Measurements from ENCODE around the gene ERC1.
"Not testable (repeated sequence)": the region's sequence is repeated elsewhere in the genome, so short reads cannot be mapped to it uniquely, and the experiment has no call there.

ERC1 gene

GRCh38 chr12:1197264-1198018, 206.4 kb downstream of the ERC1 start:
- no peak for DNase-seq

DNA sequence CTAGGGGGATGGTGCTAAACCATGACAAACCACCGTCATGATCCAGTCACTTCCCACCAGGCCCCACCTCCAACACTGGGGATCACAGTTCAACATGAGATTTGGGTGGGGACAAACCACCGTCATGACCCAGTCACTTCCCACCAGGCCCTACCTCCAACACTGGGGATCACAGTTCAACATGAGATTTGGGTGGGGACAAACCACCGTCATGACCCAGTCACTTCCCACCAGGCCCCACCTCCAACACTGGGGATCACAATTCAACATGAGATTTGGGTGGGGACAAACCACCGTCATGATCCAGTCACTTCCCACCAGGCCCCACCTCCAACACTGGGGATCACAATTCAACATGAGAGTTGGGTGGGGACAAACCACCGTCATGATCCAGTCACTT, 207.8 kb downstream of the ERC1 start:
- not testable (repeated sequence) for DNase-seq

GRCh38 chr12:1199700-1200099, 208.7 kb downstream of the ERC1 start:
- no peak for DNase-seq

DNA sequence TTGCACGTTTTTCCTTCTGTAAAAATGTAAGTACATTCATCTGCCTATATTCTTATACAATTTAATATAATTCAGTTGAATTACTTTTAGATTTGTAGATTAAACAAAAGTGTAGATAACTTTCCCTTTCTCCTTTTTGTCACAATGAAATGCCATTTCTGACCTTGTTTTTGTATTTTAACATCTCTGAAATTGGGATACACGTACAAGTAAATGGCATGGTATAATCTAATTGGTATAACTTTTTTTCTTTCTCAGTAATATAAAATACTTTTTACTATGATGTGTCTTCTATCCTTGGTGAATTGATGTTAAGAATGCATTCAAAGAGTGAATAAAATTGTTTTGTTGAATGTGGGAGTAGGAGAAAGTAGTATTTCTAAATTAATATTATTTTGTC, 210.0 kb downstream of the ERC1 start:
- no peak for DNase-seq

- no peak for DNase-seq
Measured at GRCh38 chr12:1201886-1202285, 210.9 kb downstream of the ERC1 start.

DNA sequence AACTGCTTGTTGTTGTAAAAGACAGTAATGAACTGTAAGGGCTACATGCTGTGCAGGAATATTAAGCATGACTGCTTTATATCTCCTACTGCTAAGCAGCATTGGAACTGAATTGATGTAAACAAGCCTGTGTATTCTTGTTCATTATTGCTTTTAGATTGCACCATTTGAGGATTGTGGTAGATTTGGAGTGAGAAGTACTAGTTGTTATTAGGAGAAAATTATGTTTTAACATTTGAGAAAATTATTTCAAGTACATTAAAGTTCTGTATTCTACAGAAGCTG, 212.7 kb downstream of the ERC1 start:
- no peak for DNase-seq

DNA sequence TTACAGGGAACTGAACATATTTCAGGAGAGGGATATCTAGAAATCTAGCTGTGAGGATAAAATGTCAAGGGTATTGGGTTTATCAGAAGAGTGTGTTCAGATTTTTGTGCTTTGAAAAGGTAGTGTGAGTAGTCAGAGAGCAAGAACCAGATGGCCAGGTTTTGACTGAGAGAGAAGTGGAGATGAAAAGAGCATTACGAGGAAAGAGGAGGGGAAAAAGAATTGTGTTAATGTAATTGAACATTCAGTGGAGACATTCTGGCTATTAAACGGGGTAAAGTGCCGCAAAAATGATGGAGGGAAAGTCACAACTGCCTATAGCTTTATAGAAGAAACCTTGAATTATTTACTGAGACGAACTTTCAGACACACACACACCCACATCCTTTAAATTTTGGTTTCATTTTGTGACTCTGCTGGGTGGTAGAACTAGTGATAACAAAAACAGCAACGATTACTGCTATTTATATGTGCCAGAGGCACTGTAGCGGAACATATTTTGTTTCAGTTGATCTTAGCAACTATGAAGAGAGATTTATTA, 213.6 kb downstream of the ERC1 start:
- no peak for DNase-seq

DNA sequence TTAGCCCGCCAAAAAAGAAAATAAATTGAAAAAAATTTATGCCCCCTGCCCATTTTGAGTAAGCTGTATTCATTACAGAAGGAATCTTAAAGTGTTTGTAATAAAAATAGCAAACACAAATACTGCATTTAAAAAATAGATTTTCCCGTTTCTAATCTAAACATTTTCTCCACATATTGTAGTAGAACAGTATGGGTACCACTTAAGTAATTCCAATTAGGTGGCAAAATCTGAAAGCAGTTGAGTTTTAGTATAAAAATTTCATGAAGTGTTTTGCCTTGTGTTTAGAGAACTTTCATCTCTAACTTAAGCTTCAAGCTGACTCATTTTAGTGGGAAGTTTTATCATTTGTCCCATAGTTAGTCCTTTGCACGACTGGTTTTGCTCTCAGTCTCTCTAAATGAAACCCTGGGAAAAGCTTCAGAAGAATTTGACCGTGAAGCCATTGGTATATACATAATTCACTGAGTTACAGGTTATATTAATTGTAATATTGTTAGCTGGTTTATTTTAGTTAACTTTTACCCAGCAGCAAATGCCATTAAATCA, 214.6 kb downstream of the ERC1 start:
- no peak for DNase-seq

- no peak for DNase-seq
Measured at GRCh38 chr12:1206118-1206734, 215.2 kb downstream of the ERC1 start.

DNA sequence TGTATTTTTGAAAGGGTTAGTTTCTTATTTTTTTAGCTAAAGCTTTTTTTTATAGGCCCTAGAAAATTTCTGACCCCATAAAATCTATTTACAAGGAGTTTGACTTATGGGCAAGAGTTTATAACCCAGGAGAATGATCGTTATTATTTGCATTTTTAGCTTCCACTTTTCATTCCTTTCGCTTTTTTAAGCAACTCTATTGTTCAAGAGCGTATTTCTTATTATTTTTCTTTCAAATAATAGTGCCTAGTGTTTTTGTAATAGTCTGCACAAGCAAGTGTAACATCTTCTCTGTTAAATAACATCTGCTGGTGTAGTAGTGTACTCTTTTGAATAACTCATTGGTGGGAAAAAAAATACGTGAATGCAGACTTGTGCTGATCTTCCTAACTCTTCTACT, 216.3 kb downstream of the ERC1 start:
- DNase-seq = no peak

GRCh38 chr12:1208719-1209118, 217.7 kb downstream of the ERC1 start:
- not testable (repeated sequence) for DNase-seq

GRCh38 chr12:1212526-1212925, 221.5 kb downstream of the ERC1 start:
- DNase-seq = no peak

DNA sequence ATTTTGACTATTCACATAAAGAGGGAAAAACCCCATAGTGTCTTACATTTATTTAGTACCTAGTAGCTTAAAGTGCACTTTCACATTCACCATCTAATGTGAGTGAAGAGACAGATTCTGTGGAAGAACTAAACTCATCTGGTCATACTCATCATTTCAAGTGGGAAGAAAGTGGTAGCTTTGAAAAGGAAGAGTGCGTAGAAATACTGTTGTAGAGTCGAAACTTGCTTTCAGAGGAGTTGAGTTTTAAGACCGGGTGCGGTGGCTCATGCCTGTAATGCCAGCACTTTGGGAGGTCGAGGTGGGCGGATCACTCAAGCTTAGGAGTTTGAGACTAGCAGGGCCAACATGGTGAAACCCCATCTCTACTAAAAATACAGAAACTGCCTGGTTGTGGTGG, 222.2 kb downstream of the ERC1 start:
- no peak for DNase-seq

DNA sequence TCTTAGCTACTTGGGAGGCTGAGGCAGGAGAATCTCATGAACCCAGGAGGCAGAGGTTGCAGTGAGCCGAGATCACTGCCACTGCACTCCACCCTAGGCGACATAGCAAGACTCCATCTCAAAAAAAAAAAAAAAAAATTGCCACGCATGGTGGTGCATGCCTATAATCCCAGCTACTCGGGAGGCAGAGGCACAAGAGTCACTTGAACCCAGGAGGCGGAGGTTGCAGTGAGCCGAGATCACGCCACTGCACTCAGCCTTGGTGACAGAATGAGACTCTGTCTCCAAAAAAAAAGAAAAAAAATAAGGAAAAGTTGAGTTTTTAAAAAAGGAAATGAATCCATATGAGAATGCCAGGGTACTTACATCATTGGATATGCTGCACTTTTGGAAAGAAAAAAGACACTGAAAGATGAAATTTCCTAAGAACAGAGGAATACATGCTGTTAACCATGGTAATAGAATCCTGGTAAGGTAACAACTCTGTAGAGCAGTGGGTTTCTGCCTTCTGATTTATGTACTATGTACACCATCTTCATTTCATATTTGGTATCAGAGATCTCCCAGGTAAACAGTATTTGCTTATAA, 222.7 kb downstream of the ERC1 start:
- no peak for DNase-seq

GRCh38 chr12:1216560-1216959, 225.5 kb downstream of the ERC1 start:
- no peak for DNase-seq

GRCh38 chr12:1217191-1217949, 226.3 kb downstream of the ERC1 start:
- peak in 1 of 2 experiments; percentile 42 for DNase-seq

DNA sequence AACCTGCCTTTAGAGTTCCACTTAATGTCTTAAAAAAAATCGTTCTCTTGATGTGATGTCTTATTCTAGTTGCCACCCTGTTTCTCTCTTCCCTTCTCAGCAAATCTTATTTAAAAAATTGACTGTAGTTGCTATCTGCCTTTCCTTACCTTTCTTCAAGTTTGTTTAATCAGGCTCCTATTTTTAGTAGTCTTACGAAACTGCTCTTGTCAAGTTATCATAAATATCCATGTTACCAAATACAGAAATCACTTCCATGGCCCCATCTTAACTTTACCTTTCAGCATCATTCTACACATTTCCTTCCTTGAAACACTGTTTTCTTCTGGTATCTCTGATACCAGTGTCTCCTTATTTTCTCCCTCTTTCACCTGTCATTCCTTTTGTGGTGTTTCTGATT, 227.3 kb downstream of the ERC1 start:
- no peak for DNase-seq

GRCh38 chr12:1220127-1221092, 229.4 kb downstream of the ERC1 start:
- peak in 1 of 2 experiments; percentile 12 for DNase-seq

DNA sequence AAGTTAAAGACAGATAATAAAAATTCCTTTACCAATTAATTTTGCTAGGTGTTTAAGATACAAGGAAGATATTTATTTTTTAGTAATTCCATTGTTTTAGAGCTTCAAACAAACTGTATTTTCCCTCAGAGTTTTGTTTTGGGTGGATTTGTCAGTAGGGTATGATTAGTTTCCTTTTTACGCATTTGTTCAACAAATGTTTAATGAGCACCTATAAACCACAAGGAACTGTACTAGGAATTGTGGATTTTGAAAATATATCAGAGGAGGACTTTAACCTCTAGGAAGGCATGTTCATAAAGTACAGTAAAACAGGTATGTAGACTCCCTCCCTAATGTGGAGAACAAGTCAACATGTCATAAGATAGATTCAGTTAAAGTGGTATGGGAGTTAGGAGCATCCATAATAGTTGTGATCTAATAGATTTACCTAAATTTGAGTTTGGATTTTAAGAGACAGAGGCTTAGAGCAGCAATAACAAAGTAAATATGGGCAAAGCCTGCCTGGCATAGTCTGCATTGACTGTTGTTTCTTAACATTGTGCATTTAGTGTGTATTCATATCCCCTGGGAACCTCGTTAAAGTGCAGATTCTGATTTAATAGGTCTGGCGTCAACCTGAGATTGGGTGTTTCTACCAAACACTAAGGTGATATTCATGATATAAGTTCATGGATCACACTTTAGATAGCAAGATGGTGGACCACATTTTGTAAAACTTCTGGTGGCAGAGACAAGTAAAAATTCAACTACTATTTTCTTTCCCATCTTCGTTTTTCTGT, 232.0 kb downstream of the ERC1 start:
- no peak for DNase-seq

DNA sequence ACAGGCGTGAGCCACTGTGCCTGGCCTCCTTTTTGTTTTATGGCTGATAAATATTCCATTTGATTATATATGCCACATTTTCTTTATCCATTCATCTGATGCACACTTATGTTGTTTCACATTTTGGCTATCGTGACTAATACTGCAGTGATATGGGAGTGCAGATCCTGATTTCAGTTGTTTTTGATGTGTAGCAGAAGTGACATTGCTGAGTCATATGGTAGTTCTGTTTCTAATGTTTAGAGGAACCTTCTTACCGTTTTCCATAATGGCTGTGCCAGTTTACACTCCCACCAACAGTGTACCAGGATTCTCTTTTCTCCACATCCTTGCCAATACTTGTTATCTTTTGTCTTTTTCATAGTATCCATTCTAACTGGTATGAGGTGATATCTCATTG, 235.9 kb downstream of the ERC1 start:
- no peak for DNase-seq

DNA sequence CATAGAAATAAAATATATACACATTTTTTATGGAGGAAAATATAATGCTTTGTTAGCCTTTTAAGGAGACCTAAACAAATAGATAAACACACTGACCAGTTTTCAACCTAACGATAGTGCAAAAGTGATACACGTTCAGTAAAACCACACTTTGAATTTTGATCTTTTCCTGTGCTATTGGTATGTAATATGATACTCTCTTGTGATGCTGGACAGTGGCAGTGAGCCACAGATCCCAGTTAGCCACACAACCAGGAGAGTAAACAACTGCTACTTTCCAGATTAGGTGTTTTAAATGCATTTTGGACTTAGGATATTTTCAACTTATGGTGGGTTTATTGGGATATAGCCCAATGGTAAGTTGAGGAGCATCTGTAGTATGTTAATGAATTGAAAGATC, 243.1 kb downstream of the ERC1 start:
- DNase-seq = no peak
